Endothelial cell of umbilical vein (primary cell): ENCODE measurements around the gene C1QA. TPM values are rescaled to one million over a fixed set of nuclear protein-coding genes. Genes with fewer than 3 reads are reported as not detected.

Experiments
- BruUV-seq: library from RNA; stranded (reverse); fragments of 400-500 nt; replicated peaks from 2 replicates; lab custom pipeline; 2021; lab: Mats Ljungman, UMichigan
- CTCF ChIA-PET: fragments of 300-600, 350-600 bp; sonication (Branson Sonifier 250); formaldehyde crosslinking; loops from one replicate; lab custom pipeline; 2021; ENCODE audit warnings: antibody characterized with exemption, inconsistent platforms; lab: Charles Lee
- POLR2A ChIA-PET: fragments of 300-600, 350-600 bp; sonication (Branson Sonifier 250); formaldehyde crosslinking; loops from one replicate; lab custom pipeline; 2021; ENCODE audit warnings: antibody characterized with exemption, inconsistent platforms; lab: Charles Lee
- DNase-seq: peaks from one replicate; pipeline ENCODE4 v3.0.0-alpha.2; 2011; ENCODE audit warnings: low read depth, low spot score
- FAIRE-seq: peaks from 2 replicates; lab custom pipeline; 2011; peaks lifted over from hg19 to GRCh38; lab: Jason Lieb, UNC
- H2AFZ ChIP-seq: 2 replicates; pipeline ENCODE4 v1.6.0; 2012; ENCODE audit warnings: low read depth, low read length, control low read depth, inconsistent platforms
- H3K27ac ChIP-seq: 2 replicates; pipeline ENCODE4 v1.5.1; 2011; ENCODE audit warnings: low read depth, mild to moderate bottlenecking, control low read depth, low read length, moderate library complexity; ENCODE audit not compliant: insufficient read depth
- H3K27me3 ChIP-seq, 2 experiments: 2 replicates each; pipeline versions ENCODE4 v1.6.0 to v1.6.1; 2011; ENCODE audit warnings: low read length in 2 of 2, mixed read lengths in 1 of 2; ENCODE audit not compliant: control insufficient read depth in 2 of 2, insufficient read depth in 2 of 2
- H3K36me3 ChIP-seq, 2 experiments: 2 replicates in 1 of 2; 3 replicates in 1 of 2; pipeline ENCODE4 v1.5.1; 2011; ENCODE audit warnings: low read length in 2 of 2, mild to moderate bottlenecking in 1 of 2, moderate library complexity in 1 of 2; ENCODE audit not compliant: control insufficient read depth in 2 of 2, insufficient read depth in 2 of 2; ENCODE audit errors: extremely low read depth in 1 of 2
- H3K4me1 ChIP-seq: 3 replicates; pipeline ENCODE4 v1.5.1; 2011; ENCODE audit warnings: mild to moderate bottlenecking, low read length; ENCODE audit not compliant: control insufficient read depth, insufficient read depth; ENCODE audit errors: extremely low read depth
- H3K4me2 ChIP-seq: 2 replicates; pipeline ENCODE4 v1.6.1; 2011; ENCODE audit warnings: low read length, control low read depth, mixed read lengths; ENCODE audit not compliant: insufficient read depth
- H3K4me3 ChIP-seq, 3 experiments: fragments of 200-600 bp in 1 of 3; sonication (generic), shearing (Covaris generic) in 1 of 3; replicated peaks in 1 of 3; 2 replicates each; pipeline ENCODE4 v1.5.1; 2011 to 2016; ENCODE audit warnings: control low read depth in 3 of 3, low read length in 3 of 3, mild to moderate bottlenecking in 2 of 3, inconsistent platforms in 1 of 3, low read depth in 1 of 3, moderate library complexity in 1 of 3; ENCODE audit not compliant: insufficient read depth in 1 of 3
- H3K79me2 ChIP-seq: 2 replicates; pipeline ENCODE4 v1.6.0; 2012; ENCODE audit warnings: low read length, inconsistent platforms; ENCODE audit not compliant: control insufficient read depth, insufficient read depth
- H3K9ac ChIP-seq: replicated peaks from 2 replicates; pipeline ENCODE3; 2011; ENCODE audit warnings: low read length, control low read depth; ENCODE audit not compliant: insufficient read depth; ENCODE audit errors: extremely low read depth
- H3K9me1 ChIP-seq: replicated peaks from 3 replicates; pipeline ENCODE4 v1.6.0; 2011; ENCODE audit warnings: mild to moderate bottlenecking, low read length; ENCODE audit not compliant: control insufficient read depth, insufficient read depth; ENCODE audit errors: extremely low read depth
- H3K9me3 ChIP-seq: replicated peaks from 2 replicates; pipeline ENCODE4 v1.5.1; 2012; ENCODE audit warnings: low read length, inconsistent platforms; ENCODE audit not compliant: control insufficient read depth, insufficient read depth
- H4K20me1 ChIP-seq: replicated peaks from 2 replicates; pipeline ENCODE3; 2011; ENCODE audit warnings: mild to moderate bottlenecking, low read length; ENCODE audit not compliant: control insufficient read depth, insufficient read depth; ENCODE audit errors: extremely low read depth
- EZH2 ChIP-seq: IDR thresholded peaks from 2 replicates; pipeline ENCODE4 v1.6.1; 2012; ENCODE audit warnings: borderline replicate concordance, low read depth, mild to moderate bottlenecking, moderate library complexity, low read length, inconsistent platforms; ENCODE audit not compliant: severe bottlenecking
- FOS ChIP-seq: IDR thresholded peaks from 2 replicates; pipeline ENCODE4 v1.6.1; 2011; ENCODE audit warnings: mild to moderate bottlenecking, low read length, moderate library complexity, borderline replicate concordance; ENCODE audit not compliant: insufficient read depth
- GATA2 ChIP-seq: IDR thresholded peaks from 2 replicates; pipeline ENCODE4 v1.7.0; 2011; ENCODE audit warnings: low read depth, mild to moderate bottlenecking, moderate library complexity, mixed read lengths, low read length; ENCODE audit not compliant: insufficient read length, insufficient read depth
- JUN ChIP-seq: IDR thresholded peaks from 2 replicates; pipeline ENCODE4 v1.6.1; 2011; ENCODE audit warnings: borderline replicate concordance, low read depth; ENCODE audit not compliant: insufficient read length, insufficient read depth
- MYC ChIP-seq: IDR thresholded peaks from one replicate; pipeline ENCODE4 v1.6.1; 2011; ENCODE audit warnings: mild to moderate bottlenecking, low read depth, low read length
- POLR2A ChIP-seq: IDR thresholded peaks from 2 replicates; pipeline ENCODE4 v1.6.1; 2012; ENCODE audit warnings: low read depth, mild to moderate bottlenecking, control low read depth, low read length
- POLR2AphosphoS5 ChIP-seq: IDR thresholded peaks from 2 replicates; pipeline ENCODE4 v1.6.1; 2012; ENCODE audit warnings: low read depth, mild to moderate bottlenecking, control low read depth, low read length, moderate library complexity; ENCODE audit not compliant: insufficient read depth
- dilution Hi-C: fragments of 300-500 bp; cut with MboI; formaldehyde crosslinking; loops from one replicate; pipeline ENCODE4 v1.15.0; 2019; ENCODE audit warnings: low sequenced_read_pairs; ENCODE audit not compliant: extremely low pct_ligation_motif_present
- intact Hi-C: fragments of 100-400 bp; cut with micrococcal nuclease; formaldehyde crosslinking; loops from one replicate; pipeline ENCODE4 v1.10.0; 2022
- polyA plus RNA-seq, 4 experiments: library from polyadenylated mRNA; depleted of rRNA in 3 of 4; stranded (reverse) in 3 of 4; unstranded in 1 of 4; fragments of >200 nt; gene quantifications; 2 replicates each; pipeline versions ENCODE4 v1.2.1 to v1.2.3, GENCODE V29; 2011 to 2012; ENCODE audit warnings: missing spikeins in 1 of 4
- total RNA-seq: library from RNA; stranded (reverse); gene quantifications from 2 replicates; pipeline ENCODE4 v1.2.3, GENCODE V29; 2021
- TF ChIP-seq, protein P1 (sequence below): IDR thresholded peaks from 2 replicates; pipeline ENCODE4 v1.6.1; 2011; ENCODE audit not compliant: insufficient read depth, insufficient read length
- TF ChIP-seq, protein P2 (sequence below), 2 donors: IDR thresholded peaks; 1 replicate in 1 of 2; 2 replicates in 1 of 2; pipeline ENCODE4 v1.5.1; 2011; ENCODE audit warnings: low read length in 2 of 2, mild to moderate bottlenecking in 2 of 2, moderate library complexity in 2 of 2, control low read depth in 1 of 2, inconsistent platforms in 1 of 2, low read depth in 1 of 2; ENCODE audit not compliant: insufficient read depth in 1 of 2; ENCODE audit errors: extremely low read depth in 1 of 2

Gene C1QA
- total and polyA plus RNA-seq, 2 donors (not counting 3 experiments of a cell fraction or from before 2014, with no cell fraction given) = not detected

DNA sequence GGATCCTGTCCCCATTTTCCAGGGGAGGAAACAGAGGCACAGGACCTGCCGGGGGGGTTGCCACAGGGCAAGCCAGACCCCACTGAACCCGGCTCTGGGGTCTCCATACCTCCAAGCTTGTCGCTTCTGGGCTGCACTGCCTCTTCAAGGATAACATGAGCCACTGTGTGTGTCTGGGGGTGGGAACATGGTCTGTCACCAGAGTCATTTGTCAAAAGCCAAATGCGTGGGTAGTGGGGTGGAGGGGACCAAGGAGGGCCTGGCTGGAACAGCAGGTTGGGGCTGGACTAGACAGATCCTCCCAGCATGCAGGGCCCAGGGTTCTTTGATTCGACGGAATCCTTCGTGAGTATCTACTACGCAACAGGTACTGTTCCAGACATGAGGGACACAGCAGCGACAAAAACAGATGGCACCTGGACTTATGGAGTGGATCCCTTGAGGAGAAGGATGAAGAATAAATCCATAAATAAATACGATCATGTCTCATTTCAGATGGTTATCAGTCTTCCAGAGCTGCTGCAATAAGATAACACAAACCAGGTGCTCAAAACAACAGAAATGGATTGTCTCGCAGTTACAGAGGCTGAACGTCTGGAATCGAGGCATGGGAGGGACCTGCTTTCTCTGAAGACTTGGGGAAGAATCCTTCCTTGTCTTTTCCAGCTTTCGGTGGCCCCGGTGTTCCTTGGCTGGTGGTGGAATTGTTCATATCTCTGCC, 45.3 kb downstream of the C1QA start:
- no peaks in the 10 kb centered on the region for H3K79me2 ChIP-seq
- H3K4me3 ChIP-seq = no peak overlapping the region
- ChIA-PET CTCF (interaction anchor here (2.0 kb wide), 1 partner anchor 251 kb away, joined by 4 read pairs; no protein-coding TSS in a partner anchor), POLR2A (no interaction called here)
- no TSS peak for BruUV-seq
- intact Hi-C loops = no loop called here
- H3K9me1 ChIP-seq = no peaks in the 10 kb centered on the region
- H3K9me3 ChIP-seq = no peaks in the 10 kb centered on the region
- no peak overlapping the region for H3K4me2 ChIP-seq
- FAIRE-seq (no peak), DNase-seq (no peak)
- peaks cover 10% of the 10 kb centered on the region for H3K4me1 ChIP-seq
- no peak overlapping the region for H2AFZ ChIP-seq
- H3K27me3 ChIP-seq = peaks cover 2 to 3% of the 10 kb centered on the region in 2 experiments
- dilution Hi-C loops = no loop called here
- no peaks in the 10 kb centered on the region for H4K20me1 ChIP-seq
- no peak overlapping the region for H3K27ac ChIP-seq
- no peak overlapping the region for H3K9ac ChIP-seq
- TF ChIP-seq EZH2 (no peak), FOS (no peak), MYC (no peak), POLR2AphosphoS5 (no peak), JUN (no peak), POLR2A (no peak), GATA2 (no peak)
- TF ChIP-seq, protein P1, sequence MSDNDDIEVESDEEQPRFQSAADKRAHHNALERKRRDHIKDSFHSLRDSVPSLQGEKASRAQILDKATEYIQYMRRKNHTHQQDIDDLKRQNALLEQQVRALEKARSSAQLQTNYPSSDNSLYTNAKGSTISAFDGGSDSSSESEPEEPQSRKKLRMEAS = no peak
- TF ChIP-seq, protein P2, sequence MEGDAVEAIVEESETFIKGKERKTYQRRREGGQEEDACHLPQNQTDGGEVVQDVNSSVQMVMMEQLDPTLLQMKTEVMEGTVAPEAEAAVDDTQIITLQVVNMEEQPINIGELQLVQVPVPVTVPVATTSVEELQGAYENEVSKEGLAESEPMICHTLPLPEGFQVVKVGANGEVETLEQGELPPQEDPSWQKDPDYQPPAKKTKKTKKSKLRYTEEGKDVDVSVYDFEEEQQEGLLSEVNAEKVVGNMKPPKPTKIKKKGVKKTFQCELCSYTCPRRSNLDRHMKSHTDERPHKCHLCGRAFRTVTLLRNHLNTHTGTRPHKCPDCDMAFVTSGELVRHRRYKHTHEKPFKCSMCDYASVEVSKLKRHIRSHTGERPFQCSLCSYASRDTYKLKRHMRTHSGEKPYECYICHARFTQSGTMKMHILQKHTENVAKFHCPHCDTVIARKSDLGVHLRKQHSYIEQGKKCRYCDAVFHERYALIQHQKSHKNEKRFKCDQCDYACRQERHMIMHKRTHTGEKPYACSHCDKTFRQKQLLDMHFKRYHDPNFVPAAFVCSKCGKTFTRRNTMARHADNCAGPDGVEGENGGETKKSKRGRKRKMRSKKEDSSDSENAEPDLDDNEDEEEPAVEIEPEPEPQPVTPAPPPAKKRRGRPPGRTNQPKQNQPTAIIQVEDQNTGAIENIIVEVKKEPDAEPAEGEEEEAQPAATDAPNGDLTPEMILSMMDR (IDR thresholded peaks at IDR 0.05; ENCODE audit: extremely low read depth in 1 of 2, insufficient read depth in 1 of 2, low read depth in 1 of 2, low read length in 2 of 2) = no peak
- no peaks in the 10 kb centered on the region for H3K36me3 ChIP-seq
